ENCODE results near the gene PRPF18. TPM values are rescaled to one million over a fixed set of nuclear protein-coding genes. Genes with fewer than 3 reads are reported as not detected.
"Not testable (repeated sequence)": the region's sequence is repeated elsewhere in the genome, so short reads cannot be mapped to it uniquely, and the experiment has no call there.

PRPF18 gene, protein sequence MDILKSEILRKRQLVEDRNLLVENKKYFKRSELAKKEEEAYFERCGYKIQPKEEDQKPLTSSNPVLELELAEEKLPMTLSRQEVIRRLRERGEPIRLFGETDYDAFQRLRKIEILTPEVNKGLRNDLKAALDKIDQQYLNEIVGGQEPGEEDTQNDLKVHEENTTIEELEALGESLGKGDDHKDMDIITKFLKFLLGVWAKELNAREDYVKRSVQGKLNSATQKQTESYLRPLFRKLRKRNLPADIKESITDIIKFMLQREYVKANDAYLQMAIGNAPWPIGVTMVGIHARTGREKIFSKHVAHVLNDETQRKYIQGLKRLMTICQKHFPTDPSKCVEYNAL
- 23.7 TPM for total RNA-seq
- long read RNA-seq, transcript PRPF18-202 (10 exons, 1,717 nt): major isoform, 22 of 30 reads
- long read RNA-seq, partial matches to known transcripts: 2 of 30 reads
- long read RNA-seq, other reads (novel, unspliced or antisense): 6 of 30 reads

DNA sequence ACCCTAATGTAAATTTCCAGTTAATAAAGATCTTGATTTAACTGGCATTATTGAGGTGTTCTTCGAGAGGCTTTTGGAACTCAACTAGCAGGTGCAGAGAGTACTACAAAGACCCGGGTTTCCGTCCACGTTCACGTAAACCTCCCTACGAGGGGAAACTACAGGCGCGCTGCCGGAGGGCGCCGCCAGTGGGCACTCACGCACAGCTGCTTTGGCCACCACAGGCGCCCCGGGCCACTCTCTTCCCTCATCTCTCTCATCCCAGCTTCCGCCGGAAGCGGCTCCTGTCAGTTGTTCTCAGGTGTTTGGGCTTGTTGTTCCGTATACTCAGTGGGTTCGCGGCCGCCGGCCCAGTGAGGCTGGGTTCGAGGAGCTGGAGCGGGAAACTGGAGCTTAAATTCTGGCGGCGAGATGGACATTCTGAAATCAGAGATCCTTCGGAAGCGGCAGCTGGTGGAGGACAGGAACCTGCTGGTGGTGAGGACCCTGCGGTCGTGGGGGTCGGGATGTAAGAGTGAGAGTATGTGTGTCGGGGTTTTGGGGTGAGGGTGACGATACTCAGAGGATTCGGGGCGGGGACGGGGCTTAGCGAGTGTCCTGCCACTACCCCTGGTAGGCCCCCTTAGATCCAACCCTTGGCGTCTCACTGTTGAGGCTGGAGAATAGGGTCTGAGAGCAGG lies at the start of gene PRPF18:
Gene PRPF18 (plus strand): TSS at position 290 of the 680 bp plus-strand sequence. CDS start 122 bp downstream, at position 412.
- DNase-seq (peak; percentile 96), ATAC-seq (peak; percentile 100)
- TF ChIP-seq, protein P1, sequence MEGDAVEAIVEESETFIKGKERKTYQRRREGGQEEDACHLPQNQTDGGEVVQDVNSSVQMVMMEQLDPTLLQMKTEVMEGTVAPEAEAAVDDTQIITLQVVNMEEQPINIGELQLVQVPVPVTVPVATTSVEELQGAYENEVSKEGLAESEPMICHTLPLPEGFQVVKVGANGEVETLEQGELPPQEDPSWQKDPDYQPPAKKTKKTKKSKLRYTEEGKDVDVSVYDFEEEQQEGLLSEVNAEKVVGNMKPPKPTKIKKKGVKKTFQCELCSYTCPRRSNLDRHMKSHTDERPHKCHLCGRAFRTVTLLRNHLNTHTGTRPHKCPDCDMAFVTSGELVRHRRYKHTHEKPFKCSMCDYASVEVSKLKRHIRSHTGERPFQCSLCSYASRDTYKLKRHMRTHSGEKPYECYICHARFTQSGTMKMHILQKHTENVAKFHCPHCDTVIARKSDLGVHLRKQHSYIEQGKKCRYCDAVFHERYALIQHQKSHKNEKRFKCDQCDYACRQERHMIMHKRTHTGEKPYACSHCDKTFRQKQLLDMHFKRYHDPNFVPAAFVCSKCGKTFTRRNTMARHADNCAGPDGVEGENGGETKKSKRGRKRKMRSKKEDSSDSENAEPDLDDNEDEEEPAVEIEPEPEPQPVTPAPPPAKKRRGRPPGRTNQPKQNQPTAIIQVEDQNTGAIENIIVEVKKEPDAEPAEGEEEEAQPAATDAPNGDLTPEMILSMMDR (IDR thresholded peaks at IDR 0.05): peak; percentile 99
- Histone ChIP-seq H3K27me3 (peaks cover 10% of the 10 kb centered on the region), H3K4me1 (peaks cover 14% of the 10 kb centered on the region), H3K27ac (peak within 1 kb of the TSS; percentile 58), H3K9me3 (no peaks in the 10 kb centered on the region), H3K4me3 (peak within 1 kb of the TSS; percentile 95), H3K36me3 (no peaks in the 10 kb centered on the region)
- intact Hi-C loops (cut with DNase I): no loop called here

- intact Hi-C loops (cut with DNase I): not testable (repeated sequence)
These were observed 48.8 kb upstream of the PRPF18 start for GRCh38 chr10:13537985-13538384.

DNA sequence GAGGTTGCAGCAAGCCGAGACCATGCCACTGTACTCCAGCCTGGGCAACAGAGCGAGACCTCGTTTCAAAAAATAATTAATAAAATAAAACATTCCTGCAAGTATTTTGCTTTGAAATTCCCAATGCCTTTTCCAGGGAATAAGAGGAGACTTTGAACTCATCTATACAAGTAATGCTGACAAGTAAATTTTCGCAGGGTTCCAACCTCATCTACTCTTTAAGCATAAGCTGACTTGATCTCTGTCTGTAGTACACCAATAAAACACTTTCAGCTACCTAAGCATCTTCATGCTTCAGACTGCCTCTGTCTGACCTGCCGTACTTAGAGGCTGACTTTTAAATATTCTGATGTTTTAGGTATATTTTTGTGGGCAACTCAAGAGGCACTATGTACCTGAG lies 44.2 kb upstream of the PRPF18 start:
- Histone ChIP-seq H3K36me3 (no peaks in the 10 kb centered on the region), H3K4me3 (no peak overlapping the region), H3K9me3 (no peaks in the 10 kb centered on the region), H3K4me1 (no peaks in the 10 kb centered on the region), H3K27me3 (peaks cover 3% of the 10 kb centered on the region), H3K27ac (no peak overlapping the region)
- intact Hi-C loops (cut with DNase I): no loop called here
- TF ChIP-seq, protein P1 (IDR thresholded peaks at IDR 0.05): no peak
- DNase-seq (no peak), ATAC-seq (no peak)

More at GRCh38 chr10:13537985-13538384, 48.8 kb upstream of the PRPF18 start:
- DNase-seq, H3K4me1 ChIP-seq, H3K36me3 ChIP-seq, H3K27me3 ChIP-seq, H3K9me3 ChIP-seq, ATAC-seq, H3K27ac ChIP-seq, H3K4me3 ChIP-seq: not testable (repeated sequence)

- no peak overlapping the region for H3K27ac ChIP-seq
- no peaks in the 10 kb centered on the region for H3K36me3 ChIP-seq
- ATAC-seq: no peak
- TF ChIP-seq, protein P1 (IDR thresholded peaks at IDR 0.05): no peak
- H3K4me1 ChIP-seq: no peaks in the 10 kb centered on the region
- DNase-seq: no peak
- intact Hi-C loops (cut with DNase I): no loop called here
- no peaks in the 10 kb centered on the region for H3K9me3 ChIP-seq
- H3K27me3 ChIP-seq: no peaks in the 10 kb centered on the region
- no peak overlapping the region for H3K4me3 ChIP-seq
These were observed 36.0 kb upstream of the PRPF18 start for GRCh38 chr10:13550802-13551201.

GRCh38 chr10:13555884-13556510 lies 30.8 kb upstream of the PRPF18 start:
- ATAC-seq (no peak), DNase-seq (no peak)
- Histone ChIP-seq H3K27ac (no peak overlapping the region), H3K36me3 (no peaks in the 10 kb centered on the region), H3K27me3 (no peaks in the 10 kb centered on the region), H3K4me3 (no peak overlapping the region), H3K4me1 (no peaks in the 10 kb centered on the region), H3K9me3 (no peaks in the 10 kb centered on the region)
- TF ChIP-seq, protein P1 (IDR thresholded peaks at IDR 0.05): no peak
- intact Hi-C loops (cut with DNase I): no loop called here

Data from upper lobe of right lung (tissue), 1 donor.